Suprapubic skin (tissue), 4 donors: ENCODE results near the gene CNBD2.

Experiments used
- EP300 ChIP-seq: sonication (generic); formaldehyde crosslinking; IDR thresholded peaks from one replicate; pipeline ENCODE4 v1.6.1; 2017; ENCODE audit warnings: antibody characterized with exemption
- POLR2A ChIP-seq, 2 donors: fragments of 450-650 bp; IDR thresholded peaks; one replicate each; pipeline ENCODE4 v1.6.1; 2017; ENCODE audit warnings: antibody characterized with exemption in 2 of 2, mild to moderate bottlenecking in 2 of 2, moderate library complexity in 2 of 2
- POLR2AphosphoS5 ChIP-seq, 3 donors: sonication (generic); formaldehyde crosslinking; IDR thresholded peaks; one replicate each; pipeline ENCODE4 v1.6.1; 2017; ENCODE audit warnings: antibody characterized with exemption in 3 of 3
- TF ChIP-seq, protein P1 (sequence below), 2 donors: fragments of 200-600 bp in 1 of 2; fragments of 450-650 bp in 1 of 2; sonication (generic) in 1 of 2; IDR thresholded peaks; one replicate each; pipeline ENCODE4 v1.5.1; 2016 to 2019; ENCODE audit warnings: antibody characterized with exemption in 2 of 2, mild to moderate bottlenecking in 1 of 2, moderate library complexity in 1 of 2

DNA sequence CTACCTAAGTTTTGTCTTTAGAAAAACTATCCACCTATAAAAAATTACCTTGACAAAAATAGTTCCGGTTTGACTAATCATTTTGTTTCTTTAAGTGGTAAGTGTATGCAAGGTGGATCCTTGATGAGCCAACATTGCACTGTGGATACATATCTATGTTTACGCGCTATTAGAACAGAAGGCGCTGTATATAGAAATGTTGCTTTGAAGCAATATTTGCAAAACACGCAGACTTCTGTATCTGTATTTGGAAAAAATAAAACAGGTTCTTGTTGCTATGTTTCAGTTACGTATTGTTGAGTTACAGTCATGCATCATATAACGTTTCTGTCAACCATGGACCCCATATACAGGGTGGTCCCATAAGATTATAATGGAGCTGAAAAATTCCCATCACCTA, 18.3 kb upstream of the CNBD2 start:
- TF ChIP-seq, protein P1, sequence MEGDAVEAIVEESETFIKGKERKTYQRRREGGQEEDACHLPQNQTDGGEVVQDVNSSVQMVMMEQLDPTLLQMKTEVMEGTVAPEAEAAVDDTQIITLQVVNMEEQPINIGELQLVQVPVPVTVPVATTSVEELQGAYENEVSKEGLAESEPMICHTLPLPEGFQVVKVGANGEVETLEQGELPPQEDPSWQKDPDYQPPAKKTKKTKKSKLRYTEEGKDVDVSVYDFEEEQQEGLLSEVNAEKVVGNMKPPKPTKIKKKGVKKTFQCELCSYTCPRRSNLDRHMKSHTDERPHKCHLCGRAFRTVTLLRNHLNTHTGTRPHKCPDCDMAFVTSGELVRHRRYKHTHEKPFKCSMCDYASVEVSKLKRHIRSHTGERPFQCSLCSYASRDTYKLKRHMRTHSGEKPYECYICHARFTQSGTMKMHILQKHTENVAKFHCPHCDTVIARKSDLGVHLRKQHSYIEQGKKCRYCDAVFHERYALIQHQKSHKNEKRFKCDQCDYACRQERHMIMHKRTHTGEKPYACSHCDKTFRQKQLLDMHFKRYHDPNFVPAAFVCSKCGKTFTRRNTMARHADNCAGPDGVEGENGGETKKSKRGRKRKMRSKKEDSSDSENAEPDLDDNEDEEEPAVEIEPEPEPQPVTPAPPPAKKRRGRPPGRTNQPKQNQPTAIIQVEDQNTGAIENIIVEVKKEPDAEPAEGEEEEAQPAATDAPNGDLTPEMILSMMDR (IDR thresholded peaks at IDR 0.05), result no peak
- TF ChIP-seq POLR2A (IDR thresholded peaks at IDR 0.05) (no peak), POLR2AphosphoS5 (IDR thresholded peaks at IDR 0.05) (no peak), EP300 (no peak)
